ENCODE measurements around the gene NR5A2. TPM values are rescaled to one million over a fixed set of nuclear protein-coding genes. Genes with fewer than 3 reads are reported as not detected.

Gene NR5A2
- polyA plus RNA-seq, 3 donors from 2014 or later: not detected

DNA sequence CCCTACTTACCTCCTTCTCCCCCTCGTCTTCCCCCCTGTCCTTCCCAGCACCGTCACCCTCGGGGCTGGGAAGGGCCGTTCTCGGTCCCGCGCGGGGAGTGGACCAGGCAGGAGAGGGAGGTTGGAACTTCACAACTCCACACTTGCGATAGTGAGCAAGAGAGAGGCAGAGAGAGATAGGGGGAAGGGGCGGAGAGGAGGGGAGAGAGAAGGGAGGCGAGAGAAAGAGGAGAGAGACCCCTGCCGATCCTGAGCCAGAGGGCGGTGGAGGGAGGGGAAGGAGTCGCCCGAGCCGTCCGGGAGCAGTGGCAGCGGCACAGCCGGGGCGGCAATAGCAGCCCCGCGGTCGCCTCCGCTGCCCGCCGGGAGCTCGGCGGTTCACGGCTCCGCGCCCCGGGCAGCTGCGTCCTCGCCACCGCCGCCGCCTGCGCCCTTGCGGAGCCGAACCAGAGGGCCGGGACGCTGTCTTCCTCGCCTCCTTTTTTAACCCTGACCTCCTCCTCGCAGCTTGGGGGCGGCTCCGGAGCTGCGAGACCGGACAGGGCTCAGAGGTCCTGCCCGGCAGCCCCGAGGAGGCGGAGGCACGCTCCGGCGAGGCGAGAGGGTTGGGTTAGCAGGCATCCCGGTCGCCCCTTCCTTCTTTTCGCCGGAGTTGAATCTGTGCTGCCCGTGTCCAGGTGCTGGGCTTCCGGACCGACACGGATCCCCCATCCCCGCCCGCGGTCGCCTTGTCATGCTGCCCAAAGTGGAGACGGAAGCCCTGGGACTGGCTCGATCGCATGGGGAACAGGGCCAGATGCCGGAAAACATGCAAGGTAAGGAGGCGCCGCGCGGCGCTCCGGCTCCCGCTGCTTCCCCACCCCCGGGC is 11.7 kb downstream of the NR5A2 start:
- no peak for DNase-seq
- Mint-ChIP-seq H3K9me3 (peaks cover 0 to 2% (median 0%) of the 10 kb centered on the region in 6 donors), H3K27ac (no peak overlapping the region), H3K27me3 (ENCODE audit: low read depth in 3 of 3) (peaks cover 21 to 57% (median 46%) of the 10 kb centered on the region in 3 donors), H3K4me1 (peaks cover 18 to 24% of the 10 kb centered on the region in 2 donors), H3K36me3 (no peaks in the 10 kb centered on the region), H3K4me3 (peak overlapping the region; percentile 35 to 63 (median 60))

DNA sequence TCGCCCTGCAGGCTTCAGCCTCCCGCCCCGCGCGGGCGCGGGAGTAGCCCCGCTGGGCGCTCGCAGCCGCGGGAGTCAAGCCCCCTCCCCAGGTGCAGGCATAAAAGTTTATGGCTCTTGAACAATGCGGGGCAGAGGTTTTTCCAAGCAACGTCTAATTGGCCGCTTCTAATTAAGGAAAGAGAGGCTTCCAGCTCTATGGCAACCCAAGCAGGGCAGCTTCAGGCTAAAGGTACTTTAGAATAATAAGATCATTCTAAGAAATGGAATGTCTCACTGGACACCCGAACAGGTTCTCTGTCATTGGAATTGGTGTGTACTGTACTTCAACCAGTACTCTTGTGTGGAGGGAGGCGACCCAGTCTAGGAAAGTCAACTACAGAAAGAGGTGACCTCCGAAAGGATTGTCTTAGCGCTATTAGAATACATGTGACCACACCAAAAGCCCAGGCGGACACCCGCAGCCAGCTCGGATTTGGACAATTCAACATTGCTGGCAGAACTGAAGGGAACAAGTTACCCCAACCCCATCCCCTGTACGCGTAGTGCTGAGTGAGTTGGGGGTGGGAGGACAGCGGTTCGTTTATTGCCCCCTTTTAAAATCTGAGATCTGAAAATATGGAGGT is 12.5 kb downstream of the NR5A2 start:
- Mint-ChIP-seq H3K27me3 (ENCODE audit: low read depth in 3 of 3) (peaks cover 21 to 57% (median 46%) of the 10 kb centered on the region in 3 donors), H3K4me1 (peaks cover 18 to 24% of the 10 kb centered on the region in 2 donors), H3K9me3 (peaks cover 0 to 2% (median 0%) of the 10 kb centered on the region in 6 donors), H3K27ac (no peak overlapping the region), H3K4me3 (peak overlapping the region in 2 of 5 donors; percentile 69 to 70), H3K36me3 (no peaks in the 10 kb centered on the region)
- no peak for DNase-seq

DNA sequence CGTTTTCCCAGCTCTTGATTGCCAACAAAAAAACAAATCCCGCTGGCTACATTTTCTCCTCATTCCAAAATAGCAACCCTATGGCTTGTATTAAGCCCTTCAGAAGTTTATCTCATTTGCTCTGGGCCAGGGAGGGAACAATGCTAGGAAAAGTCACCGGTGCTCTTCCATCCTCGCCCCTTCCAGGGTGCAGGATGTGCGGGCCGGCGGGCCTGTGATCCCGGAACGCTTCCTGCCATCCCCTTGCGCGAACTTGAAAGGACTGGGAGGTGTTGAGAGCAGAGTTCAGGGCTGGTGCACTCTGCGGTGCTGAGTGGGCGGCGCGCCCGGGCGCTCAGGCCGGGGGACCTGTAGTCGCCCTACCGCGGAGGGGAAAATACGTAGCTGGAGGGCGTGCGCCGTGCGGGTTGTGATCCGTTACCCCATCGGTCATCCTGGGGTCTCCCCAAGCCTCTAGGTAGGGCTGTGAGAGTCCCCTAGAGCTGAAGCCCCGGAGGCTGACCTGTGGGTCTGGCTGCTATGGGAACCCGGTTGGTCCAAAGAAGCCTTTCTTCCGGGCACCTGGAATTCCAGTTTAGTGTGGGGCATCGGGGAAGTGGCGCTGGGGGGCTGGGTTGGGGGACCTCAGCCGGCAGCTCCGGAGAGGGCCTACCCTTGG is 13.1 kb downstream of the NR5A2 start:
- Mint-ChIP-seq H3K27ac (no peak overlapping the region), H3K4me1 (peaks cover 17 to 24% of the 10 kb centered on the region in 2 donors), H3K9me3 (peaks cover 0 to 2% (median 0%) of the 10 kb centered on the region in 6 donors), H3K27me3 (ENCODE audit: low read depth in 3 of 3) (peaks cover 27 to 63% (median 45%) of the 10 kb centered on the region in 3 donors), H3K36me3 (peaks cover 0 to 3% (median 0%) of the 10 kb centered on the region in 3 donors), H3K4me3 (peak overlapping the region in 1 of 5 donors; percentile 20)
- no peak for DNase-seq

DNA sequence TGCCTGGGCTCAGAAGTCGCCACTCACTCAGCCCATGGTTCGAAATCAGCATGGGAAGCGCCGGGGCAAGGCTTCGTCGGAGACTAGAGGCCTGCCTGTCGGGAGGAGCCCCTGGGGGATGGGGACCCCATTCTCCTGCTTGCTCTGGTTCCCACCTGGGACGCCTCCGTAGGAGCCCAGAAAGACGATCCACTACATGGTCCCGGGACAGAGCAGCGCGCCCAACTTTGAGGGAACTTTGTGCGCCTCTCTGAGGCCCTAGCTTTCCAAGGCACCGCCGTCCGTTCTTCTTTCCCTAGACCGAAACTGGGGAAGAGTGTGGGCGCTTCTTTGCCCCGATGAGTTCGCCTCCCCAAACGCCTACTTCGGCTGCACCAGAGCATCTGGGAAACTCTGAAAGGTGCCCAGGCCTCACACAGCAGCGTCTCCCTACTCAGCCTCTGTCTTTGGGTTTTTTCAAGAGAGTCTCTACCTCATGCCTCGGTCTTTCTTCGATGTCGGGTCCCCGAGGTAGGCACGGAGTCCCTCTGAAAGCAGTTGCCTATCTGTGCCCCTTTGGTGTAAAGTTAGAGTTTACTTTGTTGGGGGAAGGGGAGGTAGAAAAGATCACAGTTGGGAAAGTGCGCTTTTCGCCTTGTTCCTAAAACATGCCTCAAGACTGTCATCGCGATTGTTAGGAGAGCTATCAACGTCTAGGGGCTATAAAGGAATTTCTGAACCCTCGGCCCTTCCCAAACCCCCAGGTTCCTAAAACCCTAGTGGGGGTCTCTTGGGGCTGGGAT is 14.0 kb downstream of the NR5A2 start:
- DNase-seq: no peak
- Mint-ChIP-seq H3K27ac (no peak overlapping the region), H3K4me1 (peaks cover 16 to 24% of the 10 kb centered on the region in 2 donors), H3K27me3 (ENCODE audit: low read depth in 3 of 3) (peaks cover 29 to 61% (median 39%) of the 10 kb centered on the region in 3 donors), H3K4me3 (peak overlapping the region in 1 of 5 donors; percentile 3), H3K9me3 (peaks cover 0 to 2% (median 0%) of the 10 kb centered on the region in 6 donors), H3K36me3 (peaks cover 0 to 3% (median 0%) of the 10 kb centered on the region in 3 donors)

DNA sequence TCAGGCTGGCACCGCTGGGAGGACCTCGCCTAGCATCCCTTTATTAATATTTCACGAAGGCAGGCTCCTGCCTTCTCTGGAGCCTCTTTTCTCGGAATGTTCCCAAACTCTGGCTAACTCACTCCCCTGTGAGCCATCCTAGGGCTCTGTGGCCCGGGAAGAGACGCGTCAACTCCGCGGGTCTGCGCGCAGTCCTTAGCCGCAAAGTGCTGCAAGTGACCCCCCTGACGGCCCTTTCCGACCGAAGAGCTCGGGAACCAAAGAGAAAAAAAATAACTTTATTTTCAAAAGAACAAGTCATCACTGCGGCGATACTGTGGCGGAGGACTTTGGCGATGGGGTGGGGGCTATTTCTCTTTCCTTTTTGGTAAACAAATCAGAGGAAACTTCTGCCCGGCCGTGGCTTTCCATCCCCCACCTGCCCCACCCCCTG is 14.6 kb downstream of the NR5A2 start:
- Mint-ChIP-seq H3K4me3 (peak overlapping the region in 1 of 5 donors; percentile 21), H3K36me3 (peaks cover 0 to 3% (median 0%) of the 10 kb centered on the region in 3 donors), H3K4me1 (peaks cover 16 to 24% of the 10 kb centered on the region in 2 donors), H3K27me3 (ENCODE audit: low read depth in 3 of 3) (peaks cover 26 to 55% (median 35%) of the 10 kb centered on the region in 3 donors), H3K27ac (no peak overlapping the region), H3K9me3 (peaks cover 0 to 2% (median 0%) of the 10 kb centered on the region in 6 donors)
- DNase-seq: no peak

DNA sequence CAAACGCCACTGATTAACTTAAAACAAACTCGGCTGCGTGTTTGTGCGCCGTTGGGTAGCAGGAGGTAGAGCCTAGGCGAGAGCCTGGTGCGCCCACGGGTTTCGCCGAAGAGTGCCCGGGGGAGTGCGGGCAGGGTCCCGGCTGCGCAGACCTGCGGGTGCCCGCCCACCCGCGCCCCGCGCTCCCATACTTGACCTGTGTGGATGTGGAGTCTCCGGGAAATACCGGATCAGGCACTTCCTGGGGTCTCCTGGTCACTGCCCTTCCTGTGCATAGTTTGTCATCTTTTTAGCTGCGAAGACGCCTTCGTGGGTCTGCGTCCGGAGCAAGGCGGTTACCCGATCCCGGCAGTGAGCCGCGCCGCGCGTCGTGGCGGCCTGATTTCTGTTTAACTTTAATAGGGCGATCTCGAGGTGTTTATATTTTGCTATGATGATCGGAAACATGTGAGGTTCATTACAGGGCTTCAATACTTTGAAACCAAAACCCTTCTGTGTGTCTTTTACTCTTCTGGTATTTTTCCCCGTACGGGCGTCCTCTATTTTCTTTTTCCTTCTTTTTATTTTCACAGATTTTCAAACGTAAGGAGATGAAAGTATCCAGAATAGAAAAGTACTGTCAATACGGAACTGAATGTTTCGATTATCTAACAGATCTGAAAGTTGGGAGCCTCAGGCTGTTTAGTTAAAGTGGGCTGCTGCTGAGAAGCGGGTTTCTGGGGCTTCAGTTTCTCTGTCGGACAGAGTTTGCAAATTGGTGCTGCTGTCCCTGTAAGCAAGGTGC is 15.2 kb downstream of the NR5A2 start:
- Mint-ChIP-seq H3K27me3 (ENCODE audit: low read depth in 3 of 3) (peaks cover 21 to 49% (median 29%) of the 10 kb centered on the region in 3 donors), H3K27ac (no peak overlapping the region), H3K4me3 (peak overlapping the region; percentile 34 to 88 (median 71)), H3K36me3 (peaks cover 0 to 3% (median 0%) of the 10 kb centered on the region in 3 donors), H3K9me3 (peaks cover 0 to 3% (median 0%) of the 10 kb centered on the region in 6 donors), H3K4me1 (peaks cover 16 to 23% of the 10 kb centered on the region in 2 donors)
- no peak for DNase-seq

DNA sequence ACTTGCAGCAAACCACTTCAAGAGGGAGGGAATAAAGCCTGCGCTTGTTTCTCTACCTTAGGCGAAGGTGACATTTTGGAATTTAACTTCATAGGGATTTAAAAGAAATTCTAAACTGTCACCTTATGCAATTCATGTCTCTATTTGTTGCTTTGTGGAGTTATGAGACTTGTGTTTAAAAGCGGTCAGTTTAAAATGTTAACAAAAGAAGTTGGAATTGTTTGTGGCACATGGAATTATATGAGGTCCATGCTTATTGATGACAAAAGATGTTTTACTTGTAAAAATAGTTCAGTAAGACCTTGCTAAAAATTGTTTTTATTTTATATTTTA is 15.8 kb downstream of the NR5A2 start:
- Mint-ChIP-seq H3K9me3 (peaks cover 0 to 3% (median 0%) of the 10 kb centered on the region in 6 donors), H3K27me3 (ENCODE audit: low read depth in 3 of 3) (peaks cover 20 to 46% (median 25%) of the 10 kb centered on the region in 3 donors), H3K36me3 (peaks cover 0 to 3% (median 0%) of the 10 kb centered on the region in 3 donors), H3K4me1 (peaks cover 16 to 18% of the 10 kb centered on the region in 2 donors), H3K27ac (no peak overlapping the region), H3K4me3 (peak overlapping the region in 1 of 5 donors; percentile 88)
- DNase-seq: no peak

DNA sequence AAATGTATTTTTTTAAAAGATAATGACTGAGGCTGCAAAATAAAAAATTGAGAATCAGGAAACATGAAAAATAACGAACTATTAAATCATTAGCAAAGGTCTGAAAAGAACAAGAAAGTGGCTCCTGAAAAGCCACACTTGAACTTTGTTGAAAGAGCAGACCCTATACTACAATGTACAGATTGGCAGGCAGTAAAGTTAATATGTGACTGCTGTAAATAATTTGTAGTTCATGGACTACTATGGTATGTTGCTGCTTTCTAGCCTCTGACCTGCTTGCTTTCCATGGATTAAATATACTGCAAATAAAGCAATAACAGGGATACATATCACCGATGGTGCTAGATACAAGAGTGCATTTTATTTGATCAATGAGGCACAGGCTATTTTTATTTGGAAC is 18.6 kb downstream of the NR5A2 start:
- peaks cover 0 to 3% (median 0%) of the 10 kb centered on the region in 3 donors for H3K36me3 Mint-ChIP-seq
- no peak overlapping the region for H3K27ac Mint-ChIP-seq
- no peak overlapping the region for H3K4me3 Mint-ChIP-seq
- peaks cover 12 to 32% (median 22%) of the 10 kb centered on the region in 3 donors for H3K27me3 Mint-ChIP-seq (ENCODE audit: low read depth in 3 of 3)
- peaks cover 0 to 3% (median 0%) of the 10 kb centered on the region in 6 donors for H3K9me3 Mint-ChIP-seq
- no peak for DNase-seq
- H3K4me1 Mint-ChIP-seq: peaks cover 7 to 10% of the 10 kb centered on the region in 2 donors

DNA sequence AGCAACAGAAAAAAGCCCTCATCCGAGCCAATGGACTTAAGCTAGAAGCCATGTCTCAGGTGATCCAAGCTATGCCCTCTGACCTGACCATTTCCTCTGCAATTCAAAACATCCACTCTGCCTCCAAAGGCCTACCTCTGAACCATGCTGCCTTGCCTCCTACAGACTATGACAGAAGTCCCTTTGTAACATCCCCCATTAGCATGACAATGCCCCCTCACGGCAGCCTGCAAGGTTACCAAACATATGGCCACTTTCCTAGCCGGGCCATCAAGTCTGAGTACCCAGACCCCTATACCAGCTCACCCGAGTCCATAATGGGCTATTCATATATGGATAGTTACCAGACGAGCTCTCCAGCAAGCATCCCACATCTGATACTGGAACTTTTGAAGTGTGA is 20.7 kb downstream of the NR5A2 start:
- H3K4me3 Mint-ChIP-seq: no peak overlapping the region
- H3K36me3 Mint-ChIP-seq: peaks cover 0 to 3% (median 0%) of the 10 kb centered on the region in 3 donors
- peaks cover 1% of the 10 kb centered on the region in 2 donors for H3K4me1 Mint-ChIP-seq
- DNase-seq: no peak
- peaks cover 0 to 19% (median 15%) of the 10 kb centered on the region in 3 donors for H3K27me3 Mint-ChIP-seq (ENCODE audit: low read depth in 3 of 3)
- H3K9me3 Mint-ChIP-seq: peaks cover 0 to 1% (median 0%) of the 10 kb centered on the region in 6 donors
- no peak overlapping the region for H3K27ac Mint-ChIP-seq

DNA sequence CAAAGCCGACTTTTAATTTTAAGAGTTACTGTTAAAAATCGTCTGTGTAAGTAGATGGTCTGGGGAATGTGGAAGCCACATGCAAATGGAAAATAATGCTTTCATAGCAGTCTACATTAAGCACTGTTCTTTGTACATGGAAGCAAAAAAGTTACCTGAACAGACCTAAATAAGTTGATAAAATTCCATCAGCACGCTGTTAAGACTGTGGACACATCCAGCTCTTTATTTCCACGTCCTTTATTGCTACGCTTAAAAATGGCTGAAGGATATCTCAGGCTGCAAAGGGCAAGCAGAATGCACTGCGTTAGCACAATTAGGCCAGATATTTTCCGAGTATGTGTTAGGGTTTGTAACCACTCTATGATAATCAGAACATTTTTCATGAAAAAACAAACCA is 22.3 kb downstream of the NR5A2 start:
- peaks cover 0 to 1% (median 0%) of the 10 kb centered on the region in 6 donors for H3K9me3 Mint-ChIP-seq
- H3K36me3 Mint-ChIP-seq: peaks cover 0 to 3% (median 0%) of the 10 kb centered on the region in 3 donors
- H3K4me1 Mint-ChIP-seq: no peaks in the 10 kb centered on the region
- no peak for DNase-seq
- peaks cover 0 to 16% (median 14%) of the 10 kb centered on the region in 3 donors for H3K27me3 Mint-ChIP-seq (ENCODE audit: low read depth in 3 of 3)
- no peak overlapping the region for H3K27ac Mint-ChIP-seq
- H3K4me3 Mint-ChIP-seq: no peak overlapping the region

DNA sequence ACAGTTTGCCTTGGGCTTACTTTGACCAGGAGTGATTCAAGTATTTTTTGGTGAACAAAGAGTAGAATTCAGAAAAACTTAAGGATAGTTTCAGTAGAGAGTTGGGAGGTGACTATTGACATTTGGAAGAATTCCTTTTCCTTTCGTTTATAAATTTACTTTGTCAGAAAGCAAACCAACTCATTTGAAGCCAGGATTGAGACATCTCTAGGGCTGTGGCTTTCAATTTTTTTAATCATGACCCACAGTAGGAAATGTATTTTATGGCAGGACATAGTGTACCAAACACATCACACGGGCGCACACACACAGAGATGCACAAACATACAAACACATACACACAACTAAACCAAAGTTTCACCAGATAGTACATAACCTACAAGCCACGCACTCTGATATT is 24.1 kb downstream of the NR5A2 start:
- Mint-ChIP-seq H3K4me1 (no peaks in the 10 kb centered on the region), H3K9me3 (peaks cover 0 to 1% (median 0%) of the 10 kb centered on the region in 6 donors), H3K36me3 (no peaks in the 10 kb centered on the region), H3K4me3 (no peak overlapping the region), H3K27ac (no peak overlapping the region), H3K27me3 (ENCODE audit: low read depth in 3 of 3) (peaks cover 0 to 12% (median 6%) of the 10 kb centered on the region in 3 donors)
- no peak for DNase-seq

DNA sequence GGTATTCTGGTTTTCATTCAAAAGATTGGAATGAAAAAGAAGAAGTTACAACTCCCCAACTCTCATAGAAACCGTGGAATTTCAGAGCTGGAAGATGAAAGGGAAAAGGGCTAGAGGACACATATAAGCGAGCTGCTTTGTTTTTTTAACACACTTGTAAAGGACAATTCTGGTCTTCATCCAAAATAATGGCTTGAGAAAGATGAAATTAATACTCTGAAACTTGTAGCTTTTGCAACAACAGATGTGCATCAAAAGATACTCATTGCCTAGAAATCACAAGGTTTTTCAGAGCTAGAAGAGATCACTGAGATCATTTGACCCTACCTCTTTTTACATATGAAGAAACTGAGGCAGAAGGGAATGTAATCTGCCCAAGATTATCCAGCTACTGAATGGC is 25.6 kb downstream of the NR5A2 start:
- no peaks in the 10 kb centered on the region for H3K4me1 Mint-ChIP-seq
- no peak overlapping the region for H3K4me3 Mint-ChIP-seq
- no peaks in the 10 kb centered on the region for H3K36me3 Mint-ChIP-seq
- H3K27me3 Mint-ChIP-seq (ENCODE audit: low read depth in 3 of 3): peaks cover 5 to 12% (median 6%) of the 10 kb centered on the region in 3 donors
- no peak for DNase-seq
- no peak overlapping the region for H3K27ac Mint-ChIP-seq
- H3K9me3 Mint-ChIP-seq: no peaks in the 10 kb centered on the region

Measured in immature natural killer cell (primary cell).